Iris pigment epithelial cell (primary cell): ENCODE measurements around the gene PTCD3.

ENCODE experiments used
- DNase-seq: peaks from one replicate; pipeline ENCODE4 v3.0.0-alpha.2; 2011; ENCODE audit warnings: low read depth

Gene PTCD3

GRCh38 chr2:86082756-86083155 is 23.3 kb upstream of the PTCD3 start:
- no peak for DNase-seq

GRCh38 chr2:86087936-86088850 is 17.8 kb upstream of the PTCD3 start:
- DNase-seq, result no peak

GRCh38 chr2:86094229-86094628 is 11.8 kb upstream of the PTCD3 start:
- no peak for DNase-seq

GRCh38 chr2:86097114-86097896 is 8.7 kb upstream of the PTCD3 start:
- DNase-seq, result no peak

- no peak for DNase-seq
Measured at GRCh38 chr2:86097913-86098312, 8.1 kb upstream of the PTCD3 start.

- no peak for DNase-seq
Measured at GRCh38 chr2:86102157-86102556, 3.9 kb upstream of the PTCD3 start.

- DNase-seq, result peak; percentile 97
Measured at GRCh38 chr2:86105252-86105968, 625 bp upstream of the PTCD3 start, which contains the start of gene POLR1A. TSS of gene POLR1A (minus strand) at chr2:86105886. CDS start at chr2:86105776, 110 bp downstream.

GRCh38 chr2:86107031-86107430 is 996 bp downstream of the PTCD3 start:
- peak; percentile 6 for DNase-seq

GRCh38 chr2:86118130-86118529 is 12.1 kb downstream of the PTCD3 start:
- DNase-seq, result no peak

- no peak for DNase-seq
Measured at GRCh38 chr2:86123328-86123925, 17.4 kb downstream of the PTCD3 start.

GRCh38 chr2:86124683-86125082 is 18.6 kb downstream of the PTCD3 start:
- no peak for DNase-seq

- DNase-seq, result no peak
Measured at GRCh38 chr2:86134709-86135108, 28.7 kb downstream of the PTCD3 start.

GRCh38 chr2:86135653-86136052 is 29.6 kb downstream of the PTCD3 start:
- DNase-seq, result no peak

GRCh38 chr2:86136141-86136540 is 30.1 kb downstream of the PTCD3 start:
- no peak for DNase-seq

- DNase-seq, result no peak
Measured at GRCh38 chr2:86138736-86139625, 32.9 kb downstream of the PTCD3 start.

GRCh38 chr2:86139981-86140380 is 33.9 kb downstream of the PTCD3 start:
- DNase-seq, result no peak

GRCh38 chr2:86140969-86141392 is 34.9 kb downstream of the PTCD3 start:
- no peak for DNase-seq

- DNase-seq, result no peak
Measured at GRCh38 chr2:86142436-86143257, 36.6 kb downstream of the PTCD3 start.

GRCh38 chr2:86143307-86143706 is 37.3 kb downstream of the PTCD3 start:
- peak; percentile 18 for DNase-seq
